Activated T-cell treated with anti-CD3 and anti-CD28 coated beads, Interleukin-2, amount 50 U/mL, for 72 hours (primary cell): Measurements from ENCODE around the gene SORCS3. TPM values are rescaled to one million over a fixed set of nuclear protein-coding genes. Genes with fewer than 3 reads are reported as not detected.

ENCODE experiments used
- ATAC-seq, 2 donors: fragments of 150-1000 bp; cut with Tn5 transposase; replicated peaks in 1 of 2; 2 replicates each; pipeline ENCODE4 v1.10.0; 2021; ENCODE audit warnings: moderate library complexity in 2 of 2, mild to moderate bottlenecking in 1 of 2
- DNase-seq, 2 donors: peaks; one replicate each; pipeline ENCODE4 v3.0.0; 2021 to 2022; ENCODE audit warnings: mixed read lengths in 1 of 2
- H3K27ac Mint-ChIP-seq: one replicate; pipeline ENCODE4 v1.8.0; 2022; ENCODE audit warnings: mild to moderate bottlenecking, moderate library complexity, mixed read lengths
- H3K27me3 Mint-ChIP-seq: one replicate; pipeline ENCODE4 v1.8.0; 2022; ENCODE audit warnings: low read depth, mixed read lengths
- H3K36me3 Mint-ChIP-seq, 2 donors: one replicate each; pipeline ENCODE4 v1.8.0; 2022; ENCODE audit warnings: mixed read lengths in 2 of 2, mild to moderate bottlenecking in 1 of 2; ENCODE audit not compliant: insufficient read depth in 2 of 2
- H3K4me1 Mint-ChIP-seq: one replicate; pipeline ENCODE4 v1.8.0; 2022; ENCODE audit warnings: low read depth, mixed read lengths
- H3K4me3 Mint-ChIP-seq, 2 donors: one replicate each; pipeline ENCODE4 v1.8.0; 2022; ENCODE audit warnings: mild to moderate bottlenecking in 2 of 2, mixed read lengths in 2 of 2, moderate library complexity in 2 of 2
- H3K9me3 Mint-ChIP-seq, 2 donors: one replicate each; pipeline ENCODE4 v1.8.0; 2022; ENCODE audit warnings: mixed read lengths in 2 of 2
- total RNA-seq, 2 donors: library from RNA; stranded (reverse); gene quantifications; one replicate each; pipeline ENCODE4 v1.2.3, GENCODE V29; 2022

SORCS3 gene
- total RNA-seq, 2 donors from 2014 or later, result not detected

DNA sequence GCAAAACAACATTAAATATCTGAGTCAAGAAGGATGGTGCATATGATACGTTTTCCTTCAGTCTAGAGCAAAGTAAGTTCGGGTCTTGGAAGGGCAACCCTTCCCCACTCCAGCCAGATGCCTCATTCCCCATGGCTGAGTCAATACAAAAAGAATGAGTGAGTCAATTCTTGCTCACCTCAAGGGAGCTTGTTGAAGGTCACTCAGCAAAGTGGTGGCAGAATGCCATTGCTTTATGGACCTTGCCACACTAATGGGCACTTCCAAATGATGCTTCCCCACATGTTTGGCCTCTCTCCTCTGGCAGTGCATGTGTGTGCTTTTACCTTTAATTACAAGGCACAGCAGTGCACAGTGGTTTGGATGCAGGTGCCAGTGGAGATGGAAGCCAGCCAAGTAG lies 296.5 kb downstream of the SORCS3 start:
- Mint-ChIP-seq H3K9me3 (peaks cover 1 to 3% of the 10 kb centered on the region in 2 donors), H3K36me3 (no peaks in the 10 kb centered on the region), H3K4me3 (no peak overlapping the region), H3K4me1 (peaks cover 6% of the 10 kb centered on the region), H3K27me3 (no peaks in the 10 kb centered on the region), H3K27ac (no peak overlapping the region)
- ATAC-seq (no peak), DNase-seq (no peak)

GRCh38 chr10:104938031-104938430 lies 296.9 kb downstream of the SORCS3 start:
- DNase-seq (no peak), ATAC-seq (no peak)
- H3K4me1 Mint-ChIP-seq, result peaks cover 6% of the 10 kb centered on the region
- H3K27me3 Mint-ChIP-seq, result no peaks in the 10 kb centered on the region
- H3K9me3 Mint-ChIP-seq, result peaks cover 1 to 3% of the 10 kb centered on the region in 2 donors
- no peaks in the 10 kb centered on the region for H3K36me3 Mint-ChIP-seq
- no peak overlapping the region for H3K4me3 Mint-ChIP-seq
- no peak overlapping the region for H3K27ac Mint-ChIP-seq

DNA sequence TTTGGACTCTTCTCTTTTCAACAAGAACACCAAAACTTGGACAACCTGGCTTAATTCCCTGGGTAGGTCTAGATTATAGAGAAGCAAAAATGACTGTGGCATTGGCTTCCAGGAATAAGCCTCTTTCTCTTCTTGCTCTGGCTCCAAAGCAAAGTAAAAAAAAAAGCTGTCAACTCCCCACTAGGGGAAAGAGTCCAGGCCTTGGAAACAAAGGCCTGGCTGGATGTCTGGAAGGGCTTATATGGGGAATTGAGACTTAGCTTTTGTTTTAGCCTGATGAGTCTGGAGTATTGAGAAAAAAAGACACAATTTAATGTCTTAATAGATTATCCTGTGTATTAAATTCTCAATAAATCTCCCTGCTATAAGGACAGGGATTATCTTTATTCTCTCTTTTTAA lies 300.6 kb downstream of the SORCS3 start:
- H3K27ac Mint-ChIP-seq, result no peak overlapping the region
- H3K36me3 Mint-ChIP-seq, result no peaks in the 10 kb centered on the region

DNA sequence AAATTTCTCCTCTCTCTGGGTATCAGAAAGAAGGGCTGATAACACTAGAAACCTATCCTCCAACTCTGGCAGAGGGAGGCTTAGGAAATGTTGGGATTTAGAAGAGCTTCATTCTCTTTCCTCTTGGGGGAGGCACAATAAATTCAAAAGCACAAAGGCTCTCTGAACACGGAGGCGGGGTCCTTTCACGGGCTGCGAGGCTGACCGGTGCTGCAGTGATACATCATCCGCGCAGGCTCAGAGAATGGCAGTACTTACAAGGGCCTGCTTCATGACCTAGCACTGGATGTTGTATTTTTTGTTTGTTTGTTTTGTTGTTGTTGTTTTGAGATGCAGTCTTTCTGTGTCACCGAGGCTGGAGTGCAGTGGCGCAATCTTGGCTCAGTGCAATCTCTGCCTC lies 306.2 kb downstream of the SORCS3 start:
- Mint-ChIP-seq H3K4me1 (no peaks in the 10 kb centered on the region), H3K27ac (no peak overlapping the region), H3K27me3 (no peaks in the 10 kb centered on the region), H3K36me3 (no peaks in the 10 kb centered on the region), H3K9me3 (peaks cover 0 to 2% of the 10 kb centered on the region in 2 donors), H3K4me3 (no peak overlapping the region)
- ATAC-seq (no peak), DNase-seq (no peak)

More for the DNA sequence above, 300.6 kb downstream of the SORCS3 start:
- ATAC-seq, result no peak
- Mint-ChIP-seq H3K27me3 (no peaks in the 10 kb centered on the region), H3K9me3 (peaks cover 0 to 3% of the 10 kb centered on the region in 2 donors), H3K4me3 (no peak overlapping the region), H3K4me1 (no peaks in the 10 kb centered on the region)
- no peak for DNase-seq

DNA sequence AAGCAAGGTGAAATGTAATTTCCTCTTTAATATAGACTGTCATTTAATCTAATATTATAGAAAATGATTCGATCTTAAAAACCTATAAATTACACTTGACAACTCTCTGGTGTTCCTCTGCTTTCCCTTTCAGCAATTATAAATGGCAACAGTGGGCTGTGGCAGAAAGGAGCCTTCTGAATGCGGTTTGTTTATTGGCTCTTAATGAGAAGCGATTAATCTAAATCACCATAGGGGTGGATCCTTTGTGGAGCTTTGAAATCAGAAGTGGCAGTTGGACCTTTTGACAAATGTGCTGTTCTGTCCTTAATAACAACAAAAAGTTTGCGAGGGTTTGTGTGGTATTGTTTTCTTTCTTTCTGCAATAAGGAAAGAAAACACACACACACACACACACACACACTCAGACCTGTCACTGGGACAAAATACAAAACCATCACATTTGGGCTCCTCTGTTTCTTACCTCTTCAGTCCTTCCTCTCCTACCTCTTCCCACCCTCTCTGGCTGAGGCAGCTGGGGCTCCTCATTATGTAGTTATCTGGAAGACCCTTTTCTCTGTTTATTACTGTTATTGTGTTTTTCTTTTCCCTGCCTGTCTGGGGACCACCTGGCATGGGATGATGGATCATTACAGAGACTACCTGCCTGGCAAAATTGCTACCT lies 316.2 kb downstream of the SORCS3 start:
- Mint-ChIP-seq H3K27me3 (no peaks in the 10 kb centered on the region), H3K4me3 (no peak overlapping the region), H3K9me3 (peaks cover 2 to 7% of the 10 kb centered on the region in 2 donors), H3K27ac (no peak overlapping the region), H3K4me1 (no peaks in the 10 kb centered on the region), H3K36me3 (no peaks in the 10 kb centered on the region)
- ATAC-seq (no peak), DNase-seq (no peak)

- no peak overlapping the region for H3K27ac Mint-ChIP-seq
- no peak for ATAC-seq
Observed at GRCh38 chr10:104966563-104967297, 325.6 kb downstream of the SORCS3 start.

GRCh38 chr10:104980368-104980767 lies 339.3 kb downstream of the SORCS3 start:
- no peaks in the 10 kb centered on the region for H3K27me3 Mint-ChIP-seq
- ATAC-seq (no peak), DNase-seq (no peak)
- no peak overlapping the region for H3K27ac Mint-ChIP-seq
- H3K4me1 Mint-ChIP-seq, result peaks cover 4% of the 10 kb centered on the region
- H3K4me3 Mint-ChIP-seq, result no peak overlapping the region
- peaks cover 0 to 2% of the 10 kb centered on the region in 2 donors for H3K9me3 Mint-ChIP-seq
- H3K36me3 Mint-ChIP-seq, result no peaks in the 10 kb centered on the region

More at GRCh38 chr10:104966563-104967297, 325.6 kb downstream of the SORCS3 start:
- Mint-ChIP-seq H3K4me1 (no peaks in the 10 kb centered on the region), H3K36me3 (peaks cover 2 to 6% of the 10 kb centered on the region in 2 donors), H3K4me3 (no peak overlapping the region), H3K9me3 (peaks cover 6 to 8% of the 10 kb centered on the region in 2 donors), H3K27me3 (no peaks in the 10 kb centered on the region)
- no peak for DNase-seq

DNA sequence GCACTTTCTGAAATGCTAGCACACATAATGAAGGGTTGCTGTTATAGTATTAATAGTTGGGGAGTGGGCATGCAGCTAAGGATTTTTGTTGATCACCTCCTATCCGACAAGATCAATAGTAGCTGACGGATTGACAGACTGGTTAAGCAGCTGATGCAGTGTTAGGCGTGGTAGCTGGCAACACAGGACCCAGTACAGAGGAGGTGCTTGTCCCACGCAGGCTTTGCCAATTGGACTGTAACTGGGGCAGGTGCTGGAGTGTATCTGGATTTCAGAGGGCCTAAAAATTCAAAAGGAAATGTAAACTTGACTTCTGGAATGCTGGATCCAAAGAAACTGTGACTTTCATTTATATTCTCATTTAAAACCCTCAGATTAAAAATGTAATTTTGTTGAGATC lies 340.9 kb downstream of the SORCS3 start:
- H3K27me3 Mint-ChIP-seq, result no peaks in the 10 kb centered on the region
- DNase-seq (no peak), ATAC-seq (no peak)
- no peak overlapping the region for H3K27ac Mint-ChIP-seq
- H3K4me1 Mint-ChIP-seq, result peaks cover 4% of the 10 kb centered on the region
- peaks cover 2 to 6% of the 10 kb centered on the region in 2 donors for H3K9me3 Mint-ChIP-seq
- no peak overlapping the region for H3K4me3 Mint-ChIP-seq
- H3K36me3 Mint-ChIP-seq, result no peaks in the 10 kb centered on the region

DNA sequence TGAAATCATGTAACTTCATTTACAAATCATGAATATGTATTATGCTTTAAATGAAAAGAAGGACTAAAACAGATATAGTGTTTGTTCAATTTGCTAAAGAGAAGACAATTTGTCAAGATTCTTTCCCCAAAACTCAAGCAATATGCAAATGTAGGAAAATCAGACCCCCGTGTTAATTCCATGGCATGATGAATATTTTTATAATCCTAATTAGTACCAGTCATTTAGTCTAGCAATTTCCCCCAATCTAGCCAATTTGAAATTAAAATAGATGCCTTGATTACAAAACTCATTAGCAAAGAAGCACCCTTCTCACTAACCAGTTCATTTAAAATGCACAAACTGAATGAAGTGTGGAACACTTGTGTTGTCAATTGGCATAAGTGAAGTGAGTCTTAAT lies 347.6 kb downstream of the SORCS3 start:
- no peak for DNase-seq
- Mint-ChIP-seq H3K27me3 (no peaks in the 10 kb centered on the region), H3K27ac (no peak overlapping the region), H3K9me3 (peaks cover 0 to 6% of the 10 kb centered on the region in 2 donors), H3K4me3 (no peak overlapping the region), H3K36me3 (peaks cover 0 to 3% of the 10 kb centered on the region in 2 donors), H3K4me1 (no peaks in the 10 kb centered on the region)
- no peak for ATAC-seq

DNA sequence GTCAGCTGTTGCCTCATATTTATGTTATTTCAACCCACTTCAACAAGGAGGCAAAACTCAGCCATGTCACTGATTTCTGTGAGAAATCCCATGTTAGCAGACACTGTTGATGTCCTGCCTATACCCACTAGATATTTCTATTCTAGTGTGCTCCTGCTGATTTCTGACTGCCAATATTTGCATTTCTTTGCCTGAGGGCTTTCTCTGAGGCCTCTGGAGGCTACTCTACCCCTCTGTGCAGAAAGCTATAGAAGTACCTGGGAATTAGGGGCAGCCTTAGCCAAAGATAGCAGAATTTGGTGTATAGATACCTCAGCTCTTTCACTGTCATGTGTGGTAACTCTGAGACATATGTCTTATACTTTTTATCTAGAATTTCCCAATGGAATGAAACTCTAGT lies 348.8 kb downstream of the SORCS3 start:
- DNase-seq, result no peak
- Mint-ChIP-seq H3K9me3 (peaks cover 0 to 6% of the 10 kb centered on the region in 2 donors), H3K4me1 (no peaks in the 10 kb centered on the region), H3K27me3 (no peaks in the 10 kb centered on the region), H3K4me3 (no peak overlapping the region), H3K27ac (no peak overlapping the region), H3K36me3 (peaks cover 0 to 3% of the 10 kb centered on the region in 2 donors)
- ATAC-seq, result no peak

GRCh38 chr10:104993085-104993484 lies 352.0 kb downstream of the SORCS3 start:
- DNase-seq, result no peak
- peaks cover 0 to 3% of the 10 kb centered on the region in 2 donors for H3K36me3 Mint-ChIP-seq
- H3K9me3 Mint-ChIP-seq, result peaks cover 0 to 4% of the 10 kb centered on the region in 2 donors
- ATAC-seq, result no peak
- H3K4me3 Mint-ChIP-seq, result no peak overlapping the region
- H3K27me3 Mint-ChIP-seq, result peaks cover 5% of the 10 kb centered on the region
- H3K27ac Mint-ChIP-seq, result no peak overlapping the region
- no peaks in the 10 kb centered on the region for H3K4me1 Mint-ChIP-seq

GRCh38 chr10:105001269-105001668 lies 360.2 kb downstream of the SORCS3 start:
- no peak for DNase-seq
- Mint-ChIP-seq H3K9me3 (peaks cover 0 to 4% of the 10 kb centered on the region in 2 donors), H3K27ac (no peak overlapping the region), H3K27me3 (peaks cover 5% of the 10 kb centered on the region), H3K4me1 (no peaks in the 10 kb centered on the region), H3K36me3 (no peaks in the 10 kb centered on the region), H3K4me3 (no peak overlapping the region)
- ATAC-seq, result no peak

- Mint-ChIP-seq H3K27ac (no peak overlapping the region), H3K4me1 (no peaks in the 10 kb centered on the region), H3K4me3 (no peak overlapping the region), H3K36me3 (no peaks in the 10 kb centered on the region), H3K27me3 (no peaks in the 10 kb centered on the region), H3K9me3 (peaks cover 2 to 3% of the 10 kb centered on the region in 2 donors)
- DNase-seq, result no peak
- no peak for ATAC-seq
Observed at GRCh38 chr10:105010411-105011121, 369.5 kb downstream of the SORCS3 start.
